GM08714 (cell line): Measurements from ENCODE around the gene TMED4.

Source experiments
- H3K4me3 ChIP-seq: fragments of 200-500 bp; sonication (Bioruptor generic); 2 replicates; pipeline ENCODE4 v1.5.1; 2014; ENCODE audit warnings: mild to moderate bottlenecking, low read length, inconsistent platforms
- ZNF274 ChIP-seq: IDR thresholded peaks from 2 replicates; pipeline ENCODE4 v1.6.1; 2012; ENCODE audit warnings: mild to moderate bottlenecking, low read depth, low read length

The TMED4 gene

DNA sequence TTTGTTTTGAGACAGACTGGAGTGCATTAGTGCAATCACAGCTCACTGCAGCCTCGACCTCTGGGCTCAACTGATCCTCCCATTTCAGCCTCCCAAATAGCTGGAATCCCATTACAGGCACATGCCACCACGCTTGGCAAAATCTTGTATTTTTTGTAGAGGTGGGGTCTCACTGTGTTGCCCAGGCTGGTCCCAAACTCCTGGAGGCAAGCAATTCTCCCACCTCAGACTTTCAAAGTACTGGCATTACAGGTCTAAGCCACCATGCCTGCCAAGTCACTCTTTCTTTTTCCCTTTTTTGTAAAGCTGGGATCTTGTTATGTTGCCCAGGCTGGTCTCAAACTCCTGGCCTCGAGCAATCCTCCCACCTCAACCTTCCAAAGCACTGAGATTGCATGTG lies 32.6 kb downstream of the TMED4 start:
- no peak for TF ChIP-seq ZNF274

DNA sequence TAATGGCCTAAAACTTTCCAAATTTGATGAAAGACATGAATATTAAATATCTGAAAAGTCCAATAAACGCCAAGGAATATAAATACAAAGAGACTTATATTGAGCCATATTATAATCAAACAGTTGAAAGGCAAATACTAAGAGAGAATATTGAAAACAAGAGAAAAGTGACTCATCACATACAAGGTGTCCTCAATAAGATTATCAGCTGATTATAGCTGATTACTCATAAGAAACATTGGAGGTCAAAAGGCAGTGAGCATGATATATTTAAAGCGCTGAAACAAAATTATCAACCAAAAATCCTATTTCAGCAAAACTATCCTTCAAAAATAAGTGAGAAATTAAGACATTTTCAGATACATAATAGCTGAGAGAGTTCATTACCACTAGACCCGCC lies 33.1 kb downstream of the TMED4 start:
- TF ChIP-seq ZNF274, result no peak
- H3K4me3 ChIP-seq, result no peak overlapping the region

More for the DNA sequence above, 32.6 kb downstream of the TMED4 start:
- H3K4me3 ChIP-seq, result no peak overlapping the region

DNA sequence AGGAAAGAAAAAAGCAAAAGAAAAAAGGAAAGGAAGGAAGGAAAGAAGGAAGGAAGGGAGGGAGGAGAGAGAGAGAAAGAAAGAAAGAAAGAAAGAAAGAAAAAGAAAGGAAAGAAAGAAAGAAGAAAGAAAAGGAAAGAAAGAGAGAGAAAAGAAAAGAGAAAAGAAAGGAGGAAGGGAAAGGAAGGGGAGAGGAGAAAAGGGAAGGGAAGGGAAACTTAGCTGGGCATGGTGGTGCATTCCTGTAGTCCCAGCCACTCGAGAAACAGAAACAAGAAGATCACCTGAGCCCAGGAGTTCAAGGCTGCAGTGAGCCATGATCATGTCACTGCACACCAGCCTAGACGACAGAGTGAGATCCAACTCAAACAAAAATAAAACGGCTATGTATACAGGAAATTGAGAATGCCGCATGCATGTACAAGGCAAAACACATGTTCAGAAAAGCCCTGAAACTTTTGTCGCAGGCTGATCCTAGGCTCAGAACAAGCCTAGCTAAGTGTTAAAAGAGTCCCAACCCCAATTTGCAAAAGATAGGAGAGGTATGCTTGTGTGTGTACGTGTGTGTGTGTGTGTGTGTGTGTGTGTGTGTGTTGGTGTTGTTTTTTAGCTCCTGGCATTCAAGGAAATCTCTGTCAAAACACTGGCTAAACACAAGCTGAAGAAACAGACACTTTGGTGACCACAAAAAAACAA lies 34.3 kb downstream of the TMED4 start:
- no peak for TF ChIP-seq ZNF274
- H3K4me3 ChIP-seq, result no peak overlapping the region

DNA sequence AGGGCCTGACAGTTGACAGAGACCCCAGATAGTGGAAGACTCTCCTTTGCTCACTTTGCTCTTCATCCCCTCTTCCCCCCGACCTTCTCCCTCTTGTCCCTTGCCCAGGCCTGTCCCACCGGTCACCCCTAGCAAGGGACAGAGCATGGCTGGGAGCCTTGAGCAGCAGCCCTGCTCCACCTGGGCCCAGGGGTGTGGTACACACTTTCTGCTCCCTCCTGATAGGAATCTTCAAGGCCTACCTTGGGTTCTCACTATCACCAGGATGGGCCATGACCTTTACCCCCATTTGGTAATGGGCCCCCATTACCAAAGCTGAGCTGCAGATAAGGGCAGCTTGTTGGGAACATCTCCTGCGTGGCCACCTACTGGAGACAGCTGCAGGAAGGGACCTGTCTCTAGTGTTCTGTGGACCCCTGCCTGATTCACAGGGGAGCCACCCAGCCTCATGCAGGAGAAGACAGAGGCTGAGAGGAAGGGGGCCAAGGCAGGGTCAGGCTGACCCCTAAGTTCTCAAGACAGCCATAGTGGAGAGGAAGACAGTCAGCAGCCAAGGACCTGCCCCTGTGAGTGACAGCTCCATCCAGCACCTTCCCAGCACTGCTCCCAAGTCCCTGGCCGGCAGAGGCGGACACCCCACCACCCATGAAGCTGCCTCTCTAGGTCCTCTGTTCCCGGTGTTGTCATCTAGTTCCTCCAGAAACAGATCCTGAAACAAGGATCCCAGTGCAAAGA lies 40.0 kb downstream of the TMED4 start:
- H3K4me3 ChIP-seq, result no peak overlapping the region
- TF ChIP-seq ZNF274, result no peak

DNA sequence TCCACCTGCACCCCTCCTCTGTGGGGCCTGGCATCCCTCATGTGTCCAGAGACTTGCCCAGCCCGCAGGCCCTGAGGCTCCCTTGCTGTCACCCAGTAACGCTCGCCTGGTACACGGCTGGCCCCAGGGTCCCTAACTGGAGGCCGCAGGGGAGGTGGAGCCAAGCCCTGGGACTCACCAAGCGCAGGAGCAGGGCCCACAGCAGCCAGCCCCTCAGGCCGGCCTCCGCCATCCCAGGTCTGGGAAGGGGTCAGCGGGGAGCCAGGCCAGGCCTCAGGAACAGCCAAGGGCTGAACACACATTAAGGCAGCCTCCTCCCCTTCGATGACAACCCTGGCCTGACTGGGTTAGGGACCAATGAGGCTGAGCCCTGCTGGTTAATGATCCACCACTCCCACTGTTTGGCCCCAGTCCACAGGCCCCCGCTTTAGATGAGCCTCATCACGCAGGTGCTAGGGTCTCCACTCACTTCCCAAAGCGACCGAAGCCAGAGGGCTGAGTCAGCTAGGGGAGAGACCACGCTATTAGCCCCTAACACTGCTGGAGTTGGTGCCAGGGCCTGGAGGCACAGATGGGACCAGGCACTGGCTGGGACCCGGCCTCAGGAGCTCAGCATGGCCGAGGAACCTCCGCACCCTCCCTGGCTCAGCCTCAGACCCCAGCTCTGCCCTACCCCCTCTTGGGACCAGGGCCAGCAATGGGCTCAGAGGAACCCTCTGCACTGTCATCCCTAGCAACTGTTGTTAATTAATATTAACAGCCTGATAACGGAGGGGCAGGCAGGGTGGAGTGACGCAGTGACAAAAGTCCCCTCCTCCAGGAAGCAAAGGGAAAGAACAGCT lies 40.8 kb downstream of the TMED4 start, which contains the start of gene NPC1L1:
Gene NPC1L1, minus strand, starts transcription at position 303 of the 842 bp plus-strand sequence. Its CDS starts 71 bp downstream, at position 232.
- no peak within 1 kb of the TSS for H3K4me3 ChIP-seq
- TF ChIP-seq ZNF274, result no peak

DNA sequence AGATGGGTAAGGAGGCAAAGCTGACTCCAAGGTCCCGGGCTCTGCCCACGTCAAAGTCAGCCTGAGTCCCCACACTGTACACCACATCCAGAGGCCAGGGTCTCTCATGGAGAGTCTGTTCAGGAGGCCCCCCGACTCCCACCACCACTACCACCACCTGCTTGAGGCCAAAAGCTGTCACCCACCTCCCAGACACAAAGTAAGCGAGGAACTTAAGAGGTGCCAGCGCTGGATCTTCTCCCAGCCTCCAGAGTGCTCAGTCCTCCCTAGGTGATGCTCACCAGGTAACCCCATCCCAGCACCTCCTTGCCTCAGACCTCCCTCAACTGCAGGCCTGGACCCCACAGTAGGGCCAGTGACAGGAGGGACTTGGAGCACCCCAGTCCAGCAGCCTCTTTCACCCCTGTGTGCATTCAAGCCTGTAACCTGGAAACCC lies 41.4 kb downstream of the TMED4 start:
- no peak overlapping the region for H3K4me3 ChIP-seq
- TF ChIP-seq ZNF274, result no peak

DNA sequence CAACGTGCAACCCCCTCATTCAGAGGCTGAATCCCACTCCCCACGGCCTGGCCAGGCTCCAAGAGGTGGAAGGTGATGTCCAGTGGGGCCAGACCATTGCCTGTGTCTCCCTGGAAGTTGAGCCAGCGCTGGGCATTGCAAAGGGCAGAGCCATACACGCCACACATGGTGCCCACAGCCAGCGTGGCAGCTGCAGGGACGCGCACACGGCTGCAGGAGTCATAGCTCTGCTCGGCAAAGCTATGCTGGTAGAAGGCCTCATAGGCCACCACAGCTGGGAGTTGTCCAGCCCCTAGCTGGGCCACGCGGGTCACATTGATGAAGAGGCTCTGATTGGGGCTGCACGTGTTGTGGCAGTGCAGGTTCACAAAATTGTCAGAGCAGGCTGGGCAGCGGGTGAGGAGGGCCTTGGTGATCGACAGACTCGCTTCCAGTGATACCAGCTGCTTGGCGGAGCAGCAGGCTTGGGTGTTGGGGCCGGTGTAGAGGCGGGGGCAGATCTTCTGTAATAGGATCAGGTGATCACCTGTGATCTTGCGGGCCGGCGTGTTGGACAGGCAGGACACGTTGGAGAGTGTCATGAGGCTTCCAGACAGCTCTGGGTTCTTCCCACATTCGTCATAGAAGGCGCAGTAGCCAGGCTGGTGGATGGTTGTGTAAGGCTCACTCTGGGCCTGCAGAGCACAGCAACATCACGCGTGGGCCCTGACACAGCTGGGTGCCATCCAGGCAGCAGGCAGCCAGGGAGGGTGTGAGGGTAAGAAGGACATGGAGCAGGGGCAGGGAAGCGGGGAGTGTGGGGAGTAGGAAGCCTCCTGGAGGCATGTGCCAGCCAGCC lies 42.1 kb downstream of the TMED4 start:
- TF ChIP-seq ZNF274, result no peak
- no peak overlapping the region for H3K4me3 ChIP-seq

DNA sequence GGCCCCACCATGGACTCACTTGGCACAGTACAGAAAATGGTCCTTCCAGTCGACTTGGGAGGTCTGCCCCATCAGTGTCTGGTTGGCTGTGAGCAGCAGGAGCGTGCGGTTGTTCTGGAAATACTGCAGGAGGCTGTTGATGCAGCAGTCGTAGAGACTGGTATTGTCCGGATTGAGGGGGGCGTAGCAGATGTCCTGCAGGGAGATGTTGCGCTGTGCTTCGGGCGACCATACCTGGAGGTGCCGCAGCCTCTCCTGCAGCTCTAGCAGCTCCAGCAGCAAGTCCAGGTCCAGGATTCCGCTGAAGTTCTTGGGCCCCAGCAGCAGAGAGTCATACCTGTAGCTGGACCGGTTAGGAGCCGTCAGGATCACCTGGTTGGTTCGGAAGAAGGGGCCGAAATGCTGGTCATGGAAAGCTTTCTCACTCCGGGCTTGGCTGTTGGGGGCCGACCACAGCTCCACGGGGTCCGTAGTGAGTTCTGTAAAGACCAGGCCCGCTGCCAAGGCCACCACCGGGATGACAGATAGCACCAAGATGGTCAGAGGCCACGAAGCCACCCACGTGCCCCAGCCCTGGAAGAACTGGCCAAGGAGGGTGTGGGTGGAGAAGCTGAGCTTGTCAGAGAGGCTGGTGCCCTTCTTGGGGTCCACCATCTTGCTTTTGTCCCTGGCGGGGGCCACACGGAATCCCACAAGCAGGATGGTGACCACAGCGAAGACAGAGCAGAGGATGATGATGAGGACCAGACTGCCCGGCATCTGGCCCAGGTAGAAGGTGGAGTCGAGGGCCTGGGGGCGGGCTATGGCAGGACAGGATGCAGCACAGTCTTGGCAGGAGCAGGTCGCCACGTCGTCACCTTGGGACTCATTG lies 43.0 kb downstream of the TMED4 start:
- TF ChIP-seq ZNF274, result no peak
- H3K4me3 ChIP-seq, result no peak overlapping the region

DNA sequence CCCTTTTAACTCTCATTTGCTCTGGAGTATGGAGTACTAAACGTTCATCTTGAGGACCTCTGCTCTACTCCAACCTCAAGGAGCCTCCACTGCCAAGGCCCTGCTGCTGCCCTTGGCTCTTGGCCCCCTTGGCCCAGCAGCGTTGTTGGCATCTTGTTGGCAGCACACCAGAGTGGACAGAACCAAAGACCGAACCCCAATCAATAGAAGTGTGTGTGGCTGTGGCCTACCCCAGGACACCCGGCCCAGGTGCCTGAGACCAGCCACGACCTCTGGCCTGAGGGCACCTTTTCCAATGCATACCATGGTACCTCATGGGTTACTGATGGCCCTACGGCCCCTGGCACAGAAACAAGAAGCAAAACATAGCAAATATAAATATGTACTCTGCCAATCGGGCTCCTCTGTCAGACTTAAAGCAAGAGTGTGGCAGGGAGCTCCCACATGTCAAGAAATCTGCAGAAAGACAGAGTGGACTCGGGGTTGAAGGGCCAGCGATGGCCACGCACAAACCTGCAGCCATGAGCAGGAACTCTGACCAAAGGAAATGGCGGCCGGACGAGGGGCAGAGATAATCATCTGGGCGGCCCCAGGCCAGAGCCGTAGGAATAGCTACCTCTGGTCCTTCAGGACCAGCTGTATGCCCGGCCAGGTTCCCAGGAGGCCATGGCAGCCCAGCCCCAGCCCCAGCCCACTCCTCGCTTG lies 43.8 kb downstream of the TMED4 start:
- no peak overlapping the region for H3K4me3 ChIP-seq
- TF ChIP-seq ZNF274, result no peak

DNA sequence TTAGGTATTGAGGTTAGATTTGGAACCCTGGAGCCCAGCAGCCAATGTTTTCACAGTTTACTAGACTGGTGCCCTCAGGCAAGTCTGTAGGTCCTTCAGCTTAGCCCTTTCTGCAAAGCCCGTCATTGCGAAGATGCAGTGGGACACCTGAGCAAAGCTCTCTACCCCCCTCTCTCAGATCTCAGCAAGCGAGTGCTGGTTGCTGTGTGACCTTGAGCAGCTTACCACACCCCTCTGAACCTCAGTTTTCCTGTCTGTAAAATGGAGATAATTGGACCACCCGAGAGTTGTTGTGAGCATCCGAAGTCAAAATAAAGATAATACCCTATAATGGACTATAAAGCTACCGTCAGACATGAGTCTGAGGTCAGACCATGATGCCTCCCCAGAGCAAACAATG lies 44.6 kb downstream of the TMED4 start:
- H3K4me3 ChIP-seq, result no peak overlapping the region

DNA sequence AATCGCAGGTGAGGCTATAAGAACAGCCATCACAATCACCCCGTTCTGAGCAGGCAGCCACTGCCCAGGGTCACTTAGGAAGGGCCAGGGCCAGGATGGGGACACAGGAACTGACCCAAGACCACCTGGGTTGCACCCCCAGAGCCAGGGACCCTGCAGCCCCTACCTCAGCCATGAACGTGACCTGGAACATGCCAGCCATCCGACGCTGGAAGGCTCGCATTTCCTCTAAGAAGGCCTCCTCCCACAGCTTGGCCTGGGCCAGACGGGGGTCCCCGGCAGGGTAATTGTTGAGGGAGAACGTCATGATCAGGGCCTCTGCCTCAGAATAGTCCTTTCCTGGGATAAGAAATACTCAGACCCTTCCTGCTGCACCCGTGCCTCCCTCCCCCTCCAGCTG lies 45.9 kb downstream of the TMED4 start:
- no peak overlapping the region for H3K4me3 ChIP-seq
- no peak for TF ChIP-seq ZNF274

More for the DNA sequence above, 44.6 kb downstream of the TMED4 start:
- no peak for TF ChIP-seq ZNF274
